Brain pericyte (primary cell): ENCODE results near the gene IRGM.

Source experiments
- DNase-seq: peaks from one replicate; pipeline ENCODE4 v3.0.0-alpha.2; 2012; ENCODE audit warnings: low read depth, low spot score

Gene IRGM

DNA sequence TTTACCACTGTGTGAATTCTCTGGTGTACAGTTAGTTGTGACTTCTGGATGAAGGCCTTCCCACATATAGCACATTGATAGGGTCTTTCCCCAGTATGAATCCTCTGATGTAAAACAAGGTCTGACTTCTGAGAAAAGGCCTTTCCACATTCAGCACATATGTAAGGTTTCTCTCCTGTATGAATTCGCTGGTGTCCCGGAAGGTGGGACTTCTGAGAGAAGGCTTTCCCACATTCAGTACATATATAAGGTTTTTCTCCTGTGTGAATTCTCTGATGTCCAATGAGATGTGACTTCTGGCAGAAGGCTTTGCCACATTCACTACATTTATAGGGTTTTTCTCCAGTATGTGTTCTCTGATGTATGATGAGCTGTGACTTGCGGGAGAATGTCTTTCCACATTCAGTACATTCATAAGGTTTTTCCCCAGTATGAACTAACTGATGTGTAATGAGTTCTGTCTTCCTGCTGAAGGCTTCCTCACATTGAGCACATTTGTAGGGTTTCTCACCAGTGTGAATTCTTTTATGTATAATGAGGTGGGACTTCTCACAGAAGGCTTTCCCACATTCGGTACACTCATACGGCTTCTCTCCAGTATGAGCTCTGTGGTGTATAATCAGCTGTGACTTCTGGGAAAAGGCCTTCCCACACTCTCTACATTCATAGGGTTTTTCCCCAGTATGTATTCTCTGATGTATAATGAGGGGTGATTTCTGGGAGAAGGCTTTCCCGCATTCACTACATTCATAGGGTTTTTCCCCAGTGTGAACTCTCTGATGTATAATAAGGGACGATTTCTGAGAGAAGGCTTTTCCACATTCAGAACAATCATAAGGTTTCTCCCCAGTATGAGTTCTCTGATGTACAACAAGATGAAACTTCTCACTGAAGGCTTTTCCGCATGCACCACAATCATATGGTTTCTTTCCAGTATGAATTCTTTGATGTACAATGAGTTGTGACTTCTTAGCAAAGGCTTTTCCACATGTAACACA, 49.4 kb downstream of the IRGM start:
- no peak for DNase-seq
